ENCODE measurements around the gene AUTS2.

Gene AUTS2

DNA sequence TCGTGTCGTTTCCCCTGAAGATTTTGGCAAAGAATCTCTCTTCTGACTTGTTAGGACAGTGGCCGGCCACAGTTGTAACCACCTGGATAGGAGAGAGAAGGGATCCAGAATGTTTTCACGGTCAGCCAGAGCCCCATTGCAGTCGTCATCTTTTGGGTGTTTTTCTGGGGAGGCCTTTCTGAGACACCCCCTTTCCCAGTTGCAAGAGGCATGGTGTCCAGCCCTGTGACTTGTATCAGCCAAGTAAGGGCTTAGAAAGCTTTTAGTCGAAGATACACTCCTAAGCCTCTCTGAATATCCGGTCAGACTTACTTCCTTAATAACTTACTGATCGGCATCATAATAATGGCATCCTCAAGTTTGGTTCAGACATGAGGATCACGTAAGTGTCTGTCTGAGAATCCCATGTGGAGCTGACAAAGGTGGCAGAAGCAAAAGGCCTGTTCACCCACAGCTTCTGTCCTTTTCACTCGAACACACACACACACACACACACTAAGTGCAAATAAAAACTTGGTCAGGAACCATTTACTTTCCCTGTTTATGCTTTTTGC, 1098.0 kb downstream of the AUTS2 start:
- no peak for DNase-seq

- DNase-seq: peak; percentile 63
These were observed 1100.1 kb downstream of the AUTS2 start for GRCh38 chr7:70698219-70698832.

DNA sequence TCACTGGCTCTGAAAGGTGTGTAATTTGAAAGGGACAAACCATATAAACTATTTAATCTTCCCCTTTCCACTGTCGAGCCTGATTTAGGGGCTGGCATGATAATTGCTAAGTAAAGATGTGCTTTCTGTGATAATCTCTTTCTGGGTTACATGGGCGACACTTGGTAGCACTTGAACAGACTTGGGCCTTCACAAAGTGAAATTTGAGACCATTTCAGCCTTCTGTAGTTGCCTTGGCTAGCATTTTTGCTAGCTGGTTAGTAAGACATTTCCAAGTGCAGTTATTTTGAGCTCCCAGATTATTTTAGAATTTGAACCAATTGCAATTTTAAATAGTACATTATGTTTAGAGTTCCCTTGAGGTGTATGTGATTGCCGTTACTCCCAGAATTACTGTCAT, 1101.0 kb downstream of the AUTS2 start:
- no peak for DNase-seq

DNA sequence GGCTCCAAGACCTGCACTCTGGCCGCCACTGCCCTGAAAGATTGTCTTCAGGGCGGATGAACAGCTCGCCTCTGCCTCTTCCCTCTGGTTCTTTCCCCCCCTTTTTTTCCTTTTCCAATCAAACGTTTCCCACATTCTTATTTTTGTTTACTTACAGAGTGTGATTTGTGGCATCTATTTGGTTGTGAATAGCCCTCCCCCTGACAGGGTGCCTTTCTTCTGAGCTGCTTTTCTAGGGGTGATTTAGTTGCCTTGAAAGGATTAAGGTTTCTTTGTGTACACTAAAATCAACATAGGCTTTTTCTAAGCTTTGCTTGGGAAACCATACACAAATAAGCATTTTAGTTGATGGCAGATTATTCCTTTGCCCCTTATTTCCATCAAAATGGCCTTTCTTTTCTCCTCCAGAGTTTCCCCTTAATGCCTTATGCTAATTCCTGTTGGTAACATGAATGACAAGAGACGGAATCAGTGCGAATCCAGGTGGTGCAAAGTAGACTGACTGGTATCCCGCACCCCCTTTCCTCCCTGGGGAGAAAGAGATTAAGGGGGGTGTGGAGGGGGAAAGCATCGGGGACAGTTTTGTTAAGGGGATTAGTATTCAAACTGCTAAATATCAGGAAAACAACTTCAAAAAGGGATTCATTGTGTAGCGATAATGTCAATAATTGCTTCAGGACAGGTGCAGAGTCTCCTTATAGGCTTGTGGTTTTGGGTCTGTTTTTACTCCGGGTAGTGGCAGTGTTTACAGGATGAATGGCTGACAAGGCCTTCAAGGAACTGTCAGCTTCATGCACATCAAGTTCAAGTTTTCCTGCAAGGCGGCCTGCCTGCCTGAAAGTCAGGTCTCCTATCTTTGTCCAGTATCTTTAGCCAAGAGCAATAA, 1102.0 kb downstream of the AUTS2 start:
- DNase-seq: no peak

GRCh38 chr7:70700941-70701425, 1102.7 kb downstream of the AUTS2 start:
- no peak for DNase-seq

DNA sequence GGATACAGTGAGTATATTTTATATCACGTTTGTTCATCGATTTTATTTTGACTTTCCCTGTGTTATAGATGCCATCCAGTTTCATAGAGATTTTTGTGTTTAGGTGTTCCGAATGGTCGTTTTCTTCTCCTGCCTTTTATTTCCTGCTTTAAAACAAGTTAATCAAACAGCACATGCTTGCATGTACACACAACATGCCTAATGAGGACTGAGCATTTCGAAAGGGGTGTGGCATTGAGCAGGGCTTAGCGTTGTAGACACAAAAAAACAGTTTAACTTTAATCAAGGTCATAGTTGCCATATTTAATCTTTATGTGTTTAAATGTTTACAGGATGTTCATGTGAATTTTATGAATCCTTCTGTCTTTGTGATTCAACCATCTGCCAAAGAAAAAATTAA, 1103.2 kb downstream of the AUTS2 start:
- no peak for DNase-seq

DNA sequence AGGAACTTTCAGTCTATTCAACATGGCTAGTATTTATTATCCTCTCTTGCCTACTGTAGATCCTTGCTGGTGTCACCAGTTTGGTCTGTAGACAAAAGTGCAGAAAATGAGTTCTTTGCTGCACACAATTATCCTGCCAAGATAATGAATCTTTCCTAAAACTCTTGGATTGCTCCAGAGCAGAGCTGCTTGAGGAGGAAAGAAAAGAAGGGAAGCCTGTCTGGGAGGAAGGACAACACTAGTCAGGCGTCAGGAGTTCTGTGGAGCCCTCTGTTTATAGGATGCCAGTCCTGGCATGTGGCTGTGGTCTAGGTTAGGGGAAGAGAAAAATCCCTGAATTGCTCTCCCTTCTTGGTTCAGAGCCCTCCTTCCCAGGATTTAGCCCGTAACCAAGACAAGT, 1103.7 kb downstream of the AUTS2 start:
- DNase-seq: no peak

DNA sequence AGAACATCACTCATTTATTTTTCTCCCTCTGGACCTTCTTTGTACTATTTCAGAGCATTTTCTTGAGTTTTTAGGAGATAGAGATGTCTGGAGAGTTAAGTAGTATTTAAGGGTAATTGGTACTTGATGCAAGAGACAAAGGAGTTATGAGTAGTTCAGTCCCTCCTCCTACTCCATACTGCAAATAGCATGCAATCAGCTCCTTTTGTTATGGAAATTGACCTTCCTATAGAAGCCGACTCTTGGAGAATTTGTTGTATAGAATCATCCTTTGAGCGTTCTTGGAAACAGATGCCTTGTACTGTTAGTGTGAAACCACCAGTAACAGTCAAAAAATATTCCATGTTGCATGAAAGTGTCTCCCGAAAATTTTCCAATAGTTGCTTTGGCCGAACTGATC, 1105.5 kb downstream of the AUTS2 start:
- no peak for DNase-seq

- no peak for DNase-seq
These were observed 1106.6 kb downstream of the AUTS2 start for GRCh38 chr7:70704831-70705346.

DNA sequence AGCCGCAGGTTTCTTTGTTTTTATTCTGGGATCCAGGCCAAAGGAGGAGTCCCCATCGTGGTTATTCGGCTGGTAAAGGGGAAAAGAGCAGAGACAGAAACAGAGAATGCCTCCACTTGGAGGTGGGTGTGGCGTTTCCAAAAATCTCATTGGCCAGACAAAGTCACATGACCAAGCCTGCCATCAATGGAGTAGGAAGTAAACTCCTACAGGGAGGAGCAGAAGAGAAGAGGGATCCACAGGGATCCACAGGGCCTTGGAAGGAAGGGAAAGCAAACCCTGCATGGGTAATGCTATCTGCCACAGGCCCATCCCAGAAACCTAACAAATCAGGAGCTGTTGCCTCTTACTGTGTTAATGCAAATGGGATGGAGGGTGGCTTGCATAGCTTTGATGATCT, 1107.9 kb downstream of the AUTS2 start:
- no peak for DNase-seq

GRCh38 chr7:70706698-70707097, 1108.4 kb downstream of the AUTS2 start:
- DNase-seq: no peak

GRCh38 chr7:70707823-70708243, 1109.6 kb downstream of the AUTS2 start:
- no peak for DNase-seq

DNA sequence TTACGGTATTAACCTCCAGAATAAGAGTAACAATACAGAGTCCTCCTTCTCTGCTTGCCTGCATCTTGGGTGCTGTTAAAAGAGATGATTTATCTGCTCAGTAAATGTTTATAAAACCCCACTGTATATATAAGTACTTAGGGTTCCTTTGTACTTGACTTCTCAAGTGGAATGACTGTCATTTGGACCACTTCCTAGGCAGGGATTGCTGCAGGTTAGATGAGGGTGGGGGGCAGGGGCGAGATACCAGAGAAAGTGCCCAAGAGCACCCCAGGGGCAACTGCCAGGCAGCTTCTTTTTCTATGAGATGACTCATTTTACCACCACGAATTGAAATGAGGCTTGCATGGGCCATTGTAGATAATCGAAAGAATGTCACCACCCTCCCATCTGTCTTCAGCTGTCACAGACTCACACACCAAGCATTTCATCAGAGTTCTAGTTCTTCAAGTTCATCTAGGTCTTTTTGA, 1111.8 kb downstream of the AUTS2 start:
- no peak for DNase-seq

DNA sequence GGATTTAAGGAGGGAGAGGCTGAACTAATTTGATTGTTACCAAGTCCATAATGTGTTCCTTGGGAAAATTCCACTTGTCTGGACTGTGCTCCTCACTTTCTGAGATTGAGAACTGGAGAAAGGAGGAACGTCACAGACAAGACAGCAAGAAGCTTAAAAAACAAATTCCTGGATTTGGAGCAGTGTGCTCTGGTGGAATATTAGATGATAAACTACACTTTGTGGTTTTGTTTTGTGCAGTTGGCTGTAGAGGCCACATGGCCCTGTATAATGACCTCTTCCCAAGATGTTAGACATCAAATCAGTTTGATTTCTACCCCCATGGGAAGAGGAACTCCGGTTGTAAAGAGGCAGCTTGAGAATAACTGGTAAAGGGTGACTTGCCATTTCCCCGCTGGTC, 1112.4 kb downstream of the AUTS2 start:
- no peak for DNase-seq

DNA sequence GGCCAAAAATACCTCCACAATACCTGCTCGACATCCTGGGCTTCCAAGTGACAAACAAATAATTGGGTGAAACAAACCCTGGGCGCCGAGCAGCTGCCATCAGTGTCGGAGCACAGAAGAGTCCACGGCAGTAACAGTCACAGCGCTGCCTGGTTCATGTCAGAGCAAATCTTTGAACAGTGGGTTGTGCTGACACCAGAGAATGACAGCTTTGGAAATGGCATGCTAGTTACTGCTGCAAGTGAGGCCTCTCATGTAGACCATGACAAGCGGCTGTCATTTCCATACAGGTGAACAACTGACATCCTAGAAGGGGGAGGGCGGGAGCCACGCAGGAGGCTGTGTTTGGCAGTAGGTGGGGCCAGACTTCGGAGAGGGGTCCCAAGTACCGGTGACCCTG, 1113.2 kb downstream of the AUTS2 start:
- no peak for DNase-seq

DNA sequence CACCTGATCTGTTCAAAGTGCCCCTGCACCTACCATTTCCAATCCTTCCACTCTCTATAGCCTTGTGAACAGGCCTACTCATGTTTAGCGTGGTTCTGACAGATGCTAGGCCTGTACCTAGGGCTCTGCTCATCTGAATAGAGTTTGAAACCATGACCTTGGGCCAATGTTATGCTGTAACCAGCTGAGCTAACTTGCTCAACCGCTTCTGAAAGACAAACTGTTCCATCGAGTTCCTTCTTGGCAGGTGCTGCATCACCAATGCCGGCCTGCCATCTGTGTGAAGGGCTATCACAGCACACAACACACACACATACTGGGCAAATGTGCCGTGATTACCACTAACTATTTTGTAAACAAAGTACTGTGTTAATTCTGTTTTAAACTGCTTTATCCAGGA, 1114.7 kb downstream of the AUTS2 start:
- DNase-seq: no peak

- no peak for DNase-seq
These were observed 1116.3 kb downstream of the AUTS2 start for GRCh38 chr7:70714506-70715038.

DNA sequence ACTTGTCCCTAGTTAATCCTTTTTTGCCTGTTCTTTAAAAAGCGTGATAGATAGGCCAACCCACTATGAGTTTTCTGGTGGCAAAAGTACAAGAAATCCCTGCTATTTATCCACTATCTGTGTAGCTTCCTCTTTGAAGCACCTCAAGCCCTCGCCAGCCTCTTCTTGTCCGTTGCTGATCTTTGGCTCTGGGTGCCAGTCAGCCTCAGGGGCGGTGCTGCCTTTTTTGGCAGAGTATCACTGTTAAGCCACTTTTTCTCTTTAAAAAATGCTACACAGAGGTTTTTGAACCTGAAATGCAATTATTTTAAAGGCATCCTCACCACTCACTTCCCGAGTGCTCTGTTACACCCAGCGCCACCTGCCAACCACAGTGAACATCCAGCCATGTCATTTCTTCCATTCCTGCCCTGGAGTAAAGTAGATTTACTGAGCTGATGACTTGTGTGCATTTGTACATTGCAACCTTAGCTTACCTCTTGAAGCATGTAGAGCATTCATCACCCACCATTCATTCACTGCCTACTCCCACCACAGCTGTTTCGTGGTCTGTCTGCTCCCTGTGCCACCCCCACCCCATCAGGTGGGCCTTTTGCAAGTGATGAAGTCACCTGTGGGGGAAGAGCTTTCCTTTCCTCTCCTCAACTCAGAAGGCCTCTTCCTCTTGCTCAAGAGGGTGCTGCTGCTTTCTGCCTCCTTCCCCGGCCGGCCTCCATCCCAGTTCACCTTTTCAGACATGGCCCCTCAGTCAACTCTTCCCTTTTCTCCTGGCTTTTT, 1119.5 kb downstream of the AUTS2 start:
- no peak for DNase-seq

DNA sequence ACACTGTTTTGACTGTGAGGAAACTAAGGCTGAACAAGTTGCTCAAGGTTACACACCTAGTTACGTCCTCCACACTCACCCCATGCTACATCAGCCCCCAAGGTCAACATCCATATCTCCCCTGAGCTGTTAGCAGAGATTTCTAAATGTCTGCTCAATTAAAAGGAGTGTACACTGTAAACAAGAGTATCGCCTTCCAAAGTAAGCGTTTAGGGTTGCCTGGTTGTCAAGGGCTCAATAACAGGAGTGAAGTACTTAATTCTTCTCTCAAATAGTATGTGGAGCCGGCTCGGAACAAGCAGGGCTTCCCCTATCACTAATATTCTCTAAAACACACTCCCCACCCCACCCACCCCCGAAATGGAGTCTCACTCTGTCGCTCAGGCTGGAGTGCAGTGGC, 1120.8 kb downstream of the AUTS2 start:
- DNase-seq: no peak

GRCh38 chr7:70720191-70720873, 1122.1 kb downstream of the AUTS2 start:
- DNase-seq: no peak

- DNase-seq: no peak
These were observed 1123.2 kb downstream of the AUTS2 start for GRCh38 chr7:70721500-70721899.

GRCh38 chr7:70723339-70723738, 1125.1 kb downstream of the AUTS2 start:
- DNase-seq: no peak

Data from CD4-positive, alpha-beta T cell treated with Interleukin-10 for 1 hour (primary cell).